Stimulated activated naive CD4-positive, alpha-beta T cell treated with Interleukin-2 at 50 U/mL for 16 hours (primary cell): ENCODE data around the gene NAMPT.
"Not testable (repeated sequence)": the region's sequence is repeated elsewhere in the genome, so short reads cannot be mapped to it uniquely, and the experiment has no call there.

ENCODE experiments used
- DNase-seq: peaks from one replicate; lab custom pipeline; 2025; lab: John Stamatoyannopoulos, UW

Gene NAMPT

GRCh38 chr7:106284714-106285050 is at the start of gene NAMPT:
NAMPT (minus strand) TSS chr7:106284983; CDS start chr7:106284884, 99 bp downstream.
- no peak for DNase-seq

DNA sequence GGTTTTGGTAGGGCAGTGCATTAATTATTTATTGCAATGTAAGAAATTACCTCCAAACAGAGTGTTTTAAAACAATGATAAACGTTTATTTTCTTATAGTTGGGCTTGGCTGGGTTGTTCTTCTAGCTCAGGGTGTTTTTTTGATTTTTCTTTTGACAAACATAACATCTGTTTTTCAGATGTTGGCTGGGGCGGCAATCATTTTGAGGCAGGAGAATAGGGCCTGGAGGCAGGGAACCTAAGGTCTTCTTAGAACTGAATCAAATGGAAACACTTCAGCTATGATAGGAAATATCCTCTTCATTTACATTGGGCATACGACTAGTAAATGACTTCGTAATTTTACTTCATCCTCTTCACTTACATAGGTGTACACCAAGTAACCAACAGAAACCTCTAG is 47.4 kb upstream of the NAMPT start:
- no peak for DNase-seq

DNA sequence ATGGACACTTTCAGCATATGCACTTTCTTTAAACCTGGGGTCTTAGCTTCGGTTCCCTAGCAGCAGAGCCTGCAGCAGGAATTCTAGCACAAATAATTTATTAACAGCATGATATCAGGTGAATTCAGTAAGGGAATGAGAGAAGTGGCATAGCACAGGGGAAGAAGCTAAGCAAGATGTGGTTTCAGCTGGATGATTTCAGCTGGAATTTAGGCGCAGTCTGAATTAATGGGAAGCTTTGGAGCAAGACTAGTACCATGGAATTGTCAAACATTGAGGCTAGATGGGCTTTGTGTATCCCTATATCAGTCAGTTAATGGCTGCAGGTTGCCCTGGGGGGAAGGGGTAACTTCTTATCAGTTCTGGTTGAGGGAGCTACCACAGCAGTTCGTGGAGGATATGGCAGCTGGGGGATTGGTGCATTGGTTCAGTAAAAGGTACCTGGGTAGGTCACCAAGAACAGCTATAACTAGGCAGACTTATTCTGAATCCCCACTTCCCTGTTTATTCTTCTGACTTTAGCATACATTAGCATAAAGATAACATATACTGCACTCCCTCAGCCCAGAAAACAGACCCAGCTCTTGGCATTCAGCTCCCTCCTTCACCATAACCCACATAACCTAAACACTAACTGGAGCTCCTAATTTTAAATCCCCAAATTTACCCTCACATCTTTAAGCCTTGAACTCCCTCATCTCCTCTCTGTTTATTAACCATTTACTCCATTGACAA is 46.8 kb upstream of the NAMPT start:
- no peak for DNase-seq

GRCh38 chr7:106329971-106330733 is 45.4 kb upstream of the NAMPT start:
- DNase-seq = peak; percentile 1

DNA sequence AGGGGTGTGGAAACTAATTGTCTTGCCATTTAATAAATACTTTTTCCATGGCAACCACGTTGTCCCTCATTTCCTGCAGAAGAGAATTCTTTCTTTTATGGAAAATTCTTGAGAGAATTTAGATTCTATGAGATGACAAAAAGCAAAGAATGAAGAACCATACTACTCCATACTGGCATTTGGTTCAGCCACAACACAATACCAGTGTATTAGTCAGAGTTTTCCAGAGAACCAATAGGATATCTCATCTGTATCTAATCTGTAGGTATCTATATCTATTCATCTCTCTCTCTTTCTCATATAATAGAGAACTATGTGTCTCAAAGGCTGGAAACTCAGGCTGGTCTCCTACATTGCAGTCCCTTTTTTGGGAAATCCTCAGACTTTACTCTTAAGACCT is 44.6 kb upstream of the NAMPT start:
- no peak for DNase-seq

GRCh38 chr7:106327538-106328481 is 43.0 kb upstream of the NAMPT start:
- DNase-seq = no peak

GRCh38 chr7:106326594-106327537 is 42.1 kb upstream of the NAMPT start:
- DNase-seq = no peak

DNA sequence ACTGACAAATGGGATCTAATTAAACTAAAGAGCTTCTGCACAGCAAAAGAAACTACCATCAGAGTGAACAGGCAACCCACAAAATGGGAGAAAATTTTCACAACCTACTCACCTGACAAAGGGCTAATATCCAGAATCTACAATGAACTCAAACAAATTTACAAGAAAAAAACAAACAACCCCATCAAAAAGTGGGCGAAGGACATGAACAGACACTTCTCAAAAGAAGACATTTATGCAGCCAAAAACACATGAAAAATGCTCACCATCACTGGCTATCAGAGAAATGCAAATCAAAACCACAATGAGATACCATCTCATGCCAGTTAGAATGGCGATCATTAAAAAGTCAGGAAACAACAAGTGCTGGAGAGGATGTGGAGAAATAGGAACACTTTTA is 39.7 kb upstream of the NAMPT start:
- DNase-seq = not testable (repeated sequence)

GRCh38 chr7:106320254-106320770 is 35.5 kb upstream of the NAMPT start:
- not testable (repeated sequence) for DNase-seq

GRCh38 chr7:106318482-106318881 is 33.7 kb upstream of the NAMPT start:
- no peak for DNase-seq

GRCh38 chr7:106317971-106318370 is 33.2 kb upstream of the NAMPT start:
- DNase-seq = no peak

DNA sequence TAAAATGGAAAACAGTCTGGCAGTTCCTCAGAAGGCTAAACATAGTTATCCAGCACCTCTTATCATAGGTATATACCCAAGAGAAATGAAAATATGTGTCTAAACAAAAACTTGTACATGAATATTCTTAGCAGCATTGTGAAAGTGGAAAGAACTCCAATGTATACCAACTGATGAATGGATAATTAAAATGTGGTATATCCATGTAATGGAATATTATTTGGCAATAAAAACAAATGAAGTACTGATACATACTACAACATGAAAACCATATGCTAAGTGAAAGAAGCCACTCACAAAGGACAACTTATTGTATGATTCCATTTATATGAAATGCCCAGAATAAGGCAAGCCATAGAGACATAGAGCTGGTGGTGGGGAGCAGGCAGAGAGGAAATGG is 32.2 kb upstream of the NAMPT start:
- no peak for DNase-seq

DNA sequence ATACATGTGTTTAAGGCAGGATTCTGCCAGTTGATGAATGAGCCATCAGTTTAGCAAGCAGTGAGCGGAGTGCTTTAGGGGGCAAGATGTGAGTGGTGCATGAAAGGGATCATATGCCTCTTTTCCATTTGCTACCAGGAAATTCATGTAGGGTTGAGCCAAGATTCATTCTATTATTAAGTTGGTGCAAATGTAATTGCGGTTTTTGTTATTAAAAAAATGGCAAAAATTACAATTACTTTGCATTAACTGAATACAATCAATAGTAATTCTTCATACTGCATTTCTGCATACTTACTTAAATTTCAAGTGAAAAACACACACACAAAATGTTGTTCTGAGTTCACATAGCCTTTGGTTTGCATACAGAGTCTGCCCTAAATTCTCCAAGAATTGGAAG is 30.1 kb upstream of the NAMPT start:
- no peak for DNase-seq

GRCh38 chr7:106313966-106314365 is 29.2 kb upstream of the NAMPT start:
- no peak for DNase-seq

DNA sequence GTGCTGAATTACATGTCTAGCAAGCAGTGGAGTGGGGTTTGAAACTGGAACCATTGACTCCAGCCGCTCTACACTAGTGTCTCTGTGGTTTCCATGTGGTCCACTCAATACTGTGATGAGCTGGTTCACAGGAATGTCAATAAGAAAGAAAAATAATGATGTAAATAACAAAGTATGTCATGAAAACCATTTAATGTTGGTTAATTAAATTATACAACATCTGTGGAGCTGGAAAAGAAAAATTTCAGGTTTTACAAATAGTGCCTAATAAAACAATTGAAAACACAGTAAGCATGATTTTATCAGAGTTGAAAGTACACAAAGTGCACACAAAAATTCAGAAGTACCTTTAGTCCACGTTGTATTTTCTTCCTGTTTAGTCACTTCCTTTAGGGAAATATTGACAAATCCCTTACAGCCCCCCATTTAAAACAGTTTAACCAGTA is 28.7 kb upstream of the NAMPT start:
- DNase-seq = no peak

- no peak for DNase-seq
These were observed 28.1 kb upstream of the NAMPT start for GRCh38 chr7:106312906-106313305.

- no peak for DNase-seq
These were observed 27.5 kb upstream of the NAMPT start for GRCh38 chr7:106312099-106312871.

DNA sequence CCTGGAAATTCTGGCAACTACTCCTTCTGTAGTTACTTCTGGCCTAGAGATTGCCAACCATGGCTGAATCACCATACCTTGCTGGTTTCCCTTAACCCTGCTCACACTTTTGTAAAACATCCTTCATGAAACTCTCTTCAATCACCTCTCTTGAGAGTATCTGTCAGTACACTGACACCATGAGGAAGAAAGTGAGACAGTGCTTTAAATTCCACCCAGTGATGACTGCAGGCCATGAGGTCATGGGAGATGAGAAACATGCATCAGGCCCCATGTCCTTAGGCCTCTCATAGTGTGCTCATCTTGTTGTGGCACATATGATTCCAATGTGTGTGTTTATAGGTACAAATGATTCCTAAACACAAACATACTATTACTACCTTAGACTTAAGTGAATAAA is 24.6 kb upstream of the NAMPT start:
- no peak for DNase-seq

- no peak for DNase-seq
These were observed 21.5 kb upstream of the NAMPT start for GRCh38 chr7:106306256-106306655.

GRCh38 chr7:106305732-106306131 is 20.9 kb upstream of the NAMPT start:
- no peak for DNase-seq
